ENCODE results near the gene FKBP9.
"Not testable (repeated sequence)": the region's sequence is repeated elsewhere in the genome, so short reads cannot be mapped to it uniquely, and the experiment has no call there.

FKBP9 gene

GRCh38 chr7:32952876-32953275 lies 4.4 kb upstream of the FKBP9 start:
- no peak for DNase-seq

DNA sequence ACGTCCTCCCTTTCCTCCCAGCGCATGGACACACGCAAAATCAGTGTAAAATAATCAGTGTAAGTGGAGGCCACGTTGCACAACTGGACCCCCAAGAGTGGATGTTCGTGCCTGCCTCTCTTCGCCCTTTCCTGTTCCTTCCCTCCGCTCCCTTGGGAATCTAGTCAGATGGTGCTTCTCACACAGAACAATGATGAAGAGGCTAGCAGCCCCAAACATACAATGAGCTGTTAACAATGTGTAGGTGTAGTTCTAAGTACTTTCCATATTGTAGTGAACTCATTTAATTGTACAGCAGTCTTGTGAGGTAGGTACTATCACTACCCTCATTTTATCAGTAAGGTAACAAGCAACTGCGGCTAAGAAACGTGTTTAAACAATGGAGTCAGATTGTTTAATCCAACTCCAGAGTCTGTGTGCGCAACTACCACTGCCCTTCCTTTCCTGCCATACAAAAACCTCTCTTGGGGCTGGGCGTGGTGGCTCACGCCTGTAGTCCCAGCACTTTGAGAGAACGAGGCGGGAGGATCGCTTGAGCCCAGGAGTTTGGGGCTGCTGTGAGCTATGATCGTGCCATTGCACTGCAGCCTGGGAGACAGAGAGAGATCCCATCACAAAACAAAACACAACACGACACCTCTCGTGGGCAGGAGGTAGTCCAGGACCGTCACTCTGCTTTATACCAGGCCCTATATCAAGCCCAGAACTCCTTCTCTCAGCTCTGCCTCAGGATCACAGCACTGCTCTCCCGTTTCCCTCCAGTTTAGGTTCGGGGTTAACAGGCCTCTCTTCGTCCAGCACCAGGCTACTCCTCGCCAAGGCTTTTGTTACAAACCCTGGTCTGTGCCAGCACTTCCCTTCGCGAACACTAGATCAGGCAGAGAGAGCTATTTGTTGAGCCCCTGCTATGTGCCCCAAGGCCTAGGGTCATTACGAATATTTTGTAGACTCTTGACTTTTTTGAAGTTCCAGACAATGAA lies 1.1 kb downstream of the FKBP9 start:
- DNase-seq = no peak

DNA sequence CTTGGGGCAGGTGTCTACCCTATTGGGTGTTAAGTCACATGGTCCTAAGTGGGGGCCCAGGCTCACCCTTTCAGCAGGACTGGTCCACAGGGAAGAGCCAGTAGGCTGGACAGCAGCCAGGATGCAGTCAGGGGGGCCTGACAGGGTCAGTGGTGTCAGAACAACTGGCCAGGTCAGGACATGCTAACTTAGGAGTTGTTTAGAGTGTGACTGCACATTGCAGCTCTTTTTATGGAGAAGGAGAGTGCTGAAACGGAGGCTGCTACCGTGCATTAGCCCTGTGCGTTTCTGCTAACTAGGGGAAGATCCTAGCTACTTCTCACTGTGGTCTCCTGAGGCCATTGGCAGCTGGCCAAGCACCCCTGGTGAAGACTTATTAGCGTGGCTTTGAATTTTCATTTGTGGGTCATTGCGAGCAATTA lies 6.7 kb downstream of the FKBP9 start:
- not testable (repeated sequence) for DNase-seq

- not testable (repeated sequence) for DNase-seq
These were observed 7.4 kb downstream of the FKBP9 start for GRCh38 chr7:32964461-32965159.

DNA sequence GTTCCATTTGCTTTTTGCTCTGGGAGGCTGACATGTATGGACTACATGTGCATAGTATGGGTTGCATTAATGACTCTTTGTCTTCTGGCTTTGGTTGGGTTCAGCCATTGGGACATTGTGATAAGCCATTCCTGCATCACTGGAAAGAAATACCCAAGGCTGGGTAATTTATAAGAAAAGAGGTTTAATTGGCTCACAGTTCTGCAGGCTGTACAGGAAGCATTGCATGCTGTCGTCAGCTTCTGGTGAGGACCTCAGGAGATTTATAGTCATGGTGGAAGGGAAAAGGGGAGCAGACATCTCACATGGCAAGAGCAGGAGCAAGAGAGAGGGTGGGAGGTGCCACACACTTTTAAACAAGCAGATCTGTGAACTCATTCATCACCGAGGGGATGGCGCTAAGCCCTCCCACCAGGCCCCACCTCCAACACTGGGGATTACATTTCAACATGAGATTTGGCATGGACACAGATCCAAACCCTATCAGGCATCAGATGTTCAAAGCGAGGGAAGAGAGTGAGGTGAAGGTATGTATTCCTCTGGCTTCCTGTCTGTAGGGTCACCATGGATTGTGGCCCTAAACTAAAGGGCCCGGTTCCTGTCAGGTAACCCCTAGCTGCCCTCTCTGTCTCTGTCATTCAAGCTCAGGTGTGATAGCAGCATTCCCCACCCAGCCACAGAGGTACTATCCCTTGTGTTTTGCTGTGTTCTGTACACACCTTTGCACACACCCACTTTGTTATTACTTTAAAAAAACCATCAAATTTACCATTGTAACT lies 9.4 kb downstream of the FKBP9 start:
- not testable (repeated sequence) for DNase-seq

GRCh38 chr7:32967268-32967582 lies 10.0 kb downstream of the FKBP9 start:
- DNase-seq = not testable (repeated sequence)

GRCh38 chr7:32971967-32972366 lies 14.7 kb downstream of the FKBP9 start:
- DNase-seq = not testable (repeated sequence)

DNA sequence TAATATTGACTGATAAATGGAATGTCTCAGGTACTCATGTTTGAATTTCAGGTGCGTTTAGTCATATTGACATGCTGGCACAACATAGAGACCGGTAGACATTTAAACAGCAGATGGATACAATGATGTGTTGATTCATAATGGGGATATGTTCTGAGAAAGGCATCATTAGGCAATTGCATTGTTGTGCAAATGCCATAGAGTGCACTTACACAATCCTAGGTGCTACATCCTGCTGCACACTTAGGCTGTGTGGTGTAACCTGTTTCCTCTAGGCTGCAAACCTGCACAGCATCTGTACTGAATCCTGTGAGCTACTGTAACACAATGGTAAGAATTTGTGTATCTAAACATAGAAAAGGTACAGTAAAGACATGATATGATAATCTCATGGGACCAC lies 19.9 kb downstream of the FKBP9 start:
- DNase-seq = not testable (repeated sequence)

DNA sequence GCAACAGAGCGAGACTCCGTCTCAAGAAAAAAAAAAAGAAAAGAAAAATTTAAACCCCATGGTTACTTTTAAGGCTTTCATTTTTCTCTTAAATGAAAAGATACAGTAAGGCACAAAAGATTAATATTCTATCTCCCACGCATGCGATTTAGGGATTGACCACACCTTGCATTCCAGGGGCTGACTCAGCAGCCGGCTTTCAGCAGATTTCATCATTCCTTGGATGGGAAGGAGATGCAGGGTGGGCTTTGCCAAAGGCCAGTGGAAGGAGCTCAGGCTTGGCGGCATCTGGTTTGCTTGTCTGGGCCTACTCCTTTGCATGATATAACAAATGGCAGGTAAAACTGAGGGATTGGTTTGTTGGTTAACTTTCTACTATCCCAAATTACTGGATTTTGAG lies 22.0 kb downstream of the FKBP9 start:
- DNase-seq = not testable (repeated sequence)

DNA sequence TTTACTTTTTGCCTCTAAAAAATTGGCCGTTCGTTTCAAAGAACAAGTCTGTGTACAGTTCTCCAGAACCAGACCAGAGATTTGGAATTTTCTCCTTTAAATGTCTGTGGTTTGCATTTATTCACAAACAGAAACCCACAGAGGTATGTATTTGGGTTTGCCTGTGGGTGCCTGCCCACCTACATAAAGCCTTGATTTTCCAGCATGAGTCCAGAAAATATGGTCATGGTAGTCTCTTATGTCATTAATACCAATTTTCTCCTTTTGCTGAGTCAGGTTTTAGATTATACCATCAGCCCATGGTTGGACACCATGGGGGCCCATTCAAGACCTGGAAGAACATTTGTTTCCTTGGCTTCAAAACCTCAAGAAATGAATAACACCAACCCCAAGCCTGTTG lies 22.7 kb downstream of the FKBP9 start:
- not testable (repeated sequence) for DNase-seq

GRCh38 chr7:32988148-32988547 lies 30.9 kb downstream of the FKBP9 start:
- not testable (repeated sequence) for DNase-seq

DNA sequence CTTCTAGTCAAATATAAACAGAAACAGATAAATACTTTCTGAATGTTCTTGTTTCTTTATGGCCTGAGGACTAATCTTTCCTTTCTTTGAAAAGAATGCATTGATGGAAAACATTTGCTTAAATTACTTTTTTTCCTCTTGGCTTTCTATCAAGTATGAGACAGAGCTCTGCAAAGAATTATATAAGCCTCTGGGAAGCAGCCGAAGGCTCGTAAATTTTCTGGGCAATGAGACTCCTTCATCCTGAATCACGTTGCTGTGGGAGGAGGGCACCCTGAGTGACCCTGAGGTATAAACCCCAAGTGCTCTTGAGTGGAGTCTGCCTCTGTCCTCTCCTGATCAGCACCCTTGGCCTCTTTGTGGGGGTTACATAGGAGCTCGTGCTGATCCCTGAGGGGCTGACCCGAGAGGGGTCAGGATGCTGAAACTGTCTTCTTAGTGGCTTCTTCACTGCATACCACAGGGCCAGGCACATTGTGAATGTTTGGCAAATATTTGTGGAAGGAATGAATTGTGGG lies 33.9 kb downstream of the FKBP9 start:
- not testable (repeated sequence) for DNase-seq

- not testable (repeated sequence) for DNase-seq
These were observed 34.9 kb downstream of the FKBP9 start for GRCh38 chr7:32991975-32992700.

GRCh38 chr7:32992750-32993149 lies 35.5 kb downstream of the FKBP9 start:
- DNase-seq = not testable (repeated sequence)

GRCh38 chr7:32997956-32998355 lies 40.7 kb downstream of the FKBP9 start:
- DNase-seq = not testable (repeated sequence)

GRCh38 chr7:32998361-32999171 lies 41.3 kb downstream of the FKBP9 start:
- peak; percentile 26 for DNase-seq

DNA sequence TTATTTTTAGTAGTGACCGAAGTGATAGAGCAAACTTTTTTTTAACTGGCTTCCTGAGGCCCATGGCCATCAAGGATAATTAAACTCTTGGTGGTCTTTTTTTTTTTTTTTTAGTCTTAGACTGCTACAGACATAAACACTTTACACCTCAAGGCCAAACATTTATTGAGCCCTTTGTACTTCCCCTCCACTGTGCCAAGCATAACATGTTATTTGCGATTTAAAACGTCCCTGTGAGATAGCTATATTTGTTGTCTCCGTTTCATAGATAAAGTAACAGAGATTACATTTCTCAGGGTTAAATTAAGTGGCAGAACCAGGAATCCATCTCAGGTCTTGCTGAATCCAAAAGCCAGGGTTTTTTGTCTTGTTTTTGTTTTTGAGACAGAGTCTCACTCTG lies 42.1 kb downstream of the FKBP9 start:
- not testable (repeated sequence) for DNase-seq

DNA sequence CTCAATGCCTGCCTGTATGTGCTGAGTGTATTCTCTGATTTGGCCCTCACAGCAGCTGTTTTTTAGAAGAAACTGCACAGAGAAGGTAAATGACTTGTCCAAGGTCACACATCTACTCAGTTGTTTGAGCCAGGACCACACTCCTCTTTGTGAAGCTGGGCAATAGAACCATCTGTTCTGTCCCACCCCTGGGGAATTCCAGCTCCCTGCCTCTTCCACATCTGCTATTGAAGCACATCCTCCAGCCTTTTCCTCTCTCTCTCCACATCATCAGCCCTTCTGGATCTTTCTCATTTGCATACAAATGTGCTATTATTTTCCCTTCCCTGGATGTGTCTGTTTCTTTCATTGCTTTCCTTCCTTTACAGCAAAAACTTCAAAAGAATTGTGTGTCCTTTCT lies 45.9 kb downstream of the FKBP9 start:
- DNase-seq = not testable (repeated sequence)

DNA sequence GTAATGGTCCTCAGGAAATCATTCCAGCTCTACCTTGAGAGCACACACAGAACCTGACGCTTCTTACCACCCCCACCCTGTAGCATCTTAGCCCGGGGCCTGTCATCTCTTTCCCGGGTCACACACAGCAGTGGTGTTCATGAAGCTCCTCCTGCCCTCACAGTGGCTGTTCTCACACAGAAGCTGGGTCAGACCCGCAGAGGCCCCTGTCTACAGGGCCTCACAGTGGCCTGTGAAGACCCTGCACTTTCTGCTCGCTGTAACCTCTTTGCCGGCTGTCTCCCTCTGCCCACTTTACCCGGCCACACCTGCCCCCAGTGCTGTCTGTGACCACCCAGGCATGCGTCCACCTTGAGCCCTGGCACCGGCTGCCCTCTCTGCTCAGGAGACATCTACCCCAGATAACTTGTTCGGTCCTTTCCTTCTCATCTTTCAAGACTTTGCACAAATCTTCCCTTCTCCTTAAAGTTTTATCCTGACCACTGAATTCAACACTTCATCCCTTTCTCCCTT lies 46.9 kb downstream of the FKBP9 start:
- DNase-seq = not testable (repeated sequence)

- not testable (repeated sequence) for DNase-seq
These were observed 48.0 kb downstream of the FKBP9 start for GRCh38 chr7:33005193-33005592.

DNA sequence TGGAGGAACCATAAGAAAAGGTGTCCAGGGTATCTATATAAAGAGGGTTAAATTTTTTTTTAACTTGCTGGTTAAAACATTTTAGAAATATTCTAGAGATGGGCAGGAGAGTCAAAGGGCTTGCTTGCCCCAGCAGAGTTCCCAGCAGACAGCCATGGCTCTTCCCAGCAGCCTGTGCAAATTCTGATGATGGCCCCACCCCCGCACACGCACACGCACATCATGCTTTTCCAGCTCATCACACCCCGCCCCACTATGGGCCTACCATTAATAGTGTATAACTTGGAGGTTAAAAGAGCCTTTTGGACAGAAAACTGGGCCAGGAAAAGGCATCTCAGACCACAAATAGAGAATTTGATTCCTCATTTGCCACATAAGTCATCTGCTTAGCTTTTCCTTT lies 48.5 kb downstream of the FKBP9 start:
- DNase-seq = not testable (repeated sequence)

All from NCI-H2029 treated with DMSO at 0.1 percent for 48 hours (cell line).